Measurements from ENCODE around the gene RHBDF2.

Gene RHBDF2

GRCh38 chr17:76500747-76501017 is 541 bp downstream of the RHBDF2 start:
- no peak for DNase-seq (ENCODE audit: low read depth)

- no peak for DNase-seq (ENCODE audit: low read depth)
Observed at GRCh38 chr17:76500074-76500746, 1.0 kb downstream of the RHBDF2 start.

DNA sequence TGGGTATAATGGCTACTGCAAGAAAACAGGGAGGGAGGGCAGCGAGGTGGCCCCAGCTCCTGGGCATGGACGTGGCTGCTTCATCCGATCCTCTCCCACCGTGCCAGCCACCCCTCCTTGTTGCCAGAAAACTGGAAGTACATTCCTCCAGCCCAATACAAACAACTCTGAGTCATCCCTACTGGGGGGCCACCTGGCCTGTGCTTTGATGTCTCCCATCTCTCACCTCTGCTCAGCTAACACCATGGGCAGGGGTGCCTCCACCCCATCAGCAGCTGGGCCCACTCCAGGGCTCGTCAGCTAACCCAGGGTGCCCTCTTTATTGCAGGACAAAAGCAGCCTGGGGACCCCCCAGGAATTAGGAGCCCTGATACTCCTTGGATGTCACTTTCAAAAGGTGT is 2.0 kb downstream of the RHBDF2 start:
- no peak for DNase-seq (ENCODE audit: low read depth)

DNA sequence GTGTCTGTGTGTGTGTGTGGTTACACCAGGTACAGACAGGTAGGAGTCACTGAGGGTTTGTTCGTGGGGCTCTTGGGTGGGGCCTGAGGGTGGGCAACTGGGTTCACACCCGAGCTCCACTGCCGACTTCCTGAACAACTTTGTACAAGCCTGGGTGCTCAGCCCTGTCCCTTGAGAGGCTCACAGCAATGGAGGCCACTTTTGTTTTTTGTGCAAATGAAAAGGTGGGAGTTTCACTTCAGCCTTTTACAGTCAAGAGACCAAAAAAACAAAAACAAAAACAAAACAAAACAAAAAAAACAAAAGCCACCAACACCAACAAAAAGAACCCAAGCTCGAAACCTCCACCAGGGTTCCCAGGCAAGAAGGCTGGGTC is 2.4 kb downstream of the RHBDF2 start:
- DNase-seq (ENCODE audit: low read depth) = no peak

GRCh38 chr17:76497979-76498875 is 3.0 kb downstream of the RHBDF2 start:
- DNase-seq (ENCODE audit: low read depth) = no peak

- DNase-seq (ENCODE audit: low read depth) = no peak
Observed at GRCh38 chr17:76497699-76497978, 3.6 kb downstream of the RHBDF2 start.

DNA sequence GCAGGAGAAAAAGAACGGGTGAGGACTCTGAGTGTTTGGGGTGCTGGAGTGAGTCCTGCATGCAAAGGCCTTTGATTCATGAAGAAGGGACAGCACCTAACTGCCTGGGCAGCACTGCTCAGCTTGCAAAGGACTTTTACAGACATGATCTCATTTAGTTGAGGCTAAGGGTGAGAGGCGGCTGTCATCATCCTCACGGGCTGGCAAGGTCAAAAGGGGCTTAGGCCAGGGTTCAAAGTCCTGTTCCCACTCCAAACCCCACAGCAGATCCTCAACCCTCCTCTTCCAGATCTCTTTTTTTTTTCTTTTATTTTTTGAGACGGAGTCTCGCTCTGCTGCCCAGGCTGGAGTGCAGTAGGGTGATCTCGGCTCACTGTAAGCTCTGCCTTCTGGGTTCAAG is 4.8 kb downstream of the RHBDF2 start:
- no peak for DNase-seq (ENCODE audit: low read depth)

- no peak for DNase-seq (ENCODE audit: low read depth)
Observed at GRCh38 chr17:76495663-76496400, 5.4 kb downstream of the RHBDF2 start.

GRCh38 chr17:76493505-76494167 is 7.6 kb downstream of the RHBDF2 start:
- no peak for DNase-seq (ENCODE audit: low read depth)

GRCh38 chr17:76492989-76493501 is 8.2 kb downstream of the RHBDF2 start:
- no peak for DNase-seq (ENCODE audit: low read depth)

GRCh38 chr17:76492123-76492988 is 8.9 kb downstream of the RHBDF2 start:
- DNase-seq (ENCODE audit: low read depth) = no peak

GRCh38 chr17:76491271-76492122 is 9.7 kb downstream of the RHBDF2 start:
- no peak for DNase-seq (ENCODE audit: low read depth)

GRCh38 chr17:76490112-76490710 is 11.0 kb downstream of the RHBDF2 start:
- no peak for DNase-seq (ENCODE audit: low read depth)

DNA sequence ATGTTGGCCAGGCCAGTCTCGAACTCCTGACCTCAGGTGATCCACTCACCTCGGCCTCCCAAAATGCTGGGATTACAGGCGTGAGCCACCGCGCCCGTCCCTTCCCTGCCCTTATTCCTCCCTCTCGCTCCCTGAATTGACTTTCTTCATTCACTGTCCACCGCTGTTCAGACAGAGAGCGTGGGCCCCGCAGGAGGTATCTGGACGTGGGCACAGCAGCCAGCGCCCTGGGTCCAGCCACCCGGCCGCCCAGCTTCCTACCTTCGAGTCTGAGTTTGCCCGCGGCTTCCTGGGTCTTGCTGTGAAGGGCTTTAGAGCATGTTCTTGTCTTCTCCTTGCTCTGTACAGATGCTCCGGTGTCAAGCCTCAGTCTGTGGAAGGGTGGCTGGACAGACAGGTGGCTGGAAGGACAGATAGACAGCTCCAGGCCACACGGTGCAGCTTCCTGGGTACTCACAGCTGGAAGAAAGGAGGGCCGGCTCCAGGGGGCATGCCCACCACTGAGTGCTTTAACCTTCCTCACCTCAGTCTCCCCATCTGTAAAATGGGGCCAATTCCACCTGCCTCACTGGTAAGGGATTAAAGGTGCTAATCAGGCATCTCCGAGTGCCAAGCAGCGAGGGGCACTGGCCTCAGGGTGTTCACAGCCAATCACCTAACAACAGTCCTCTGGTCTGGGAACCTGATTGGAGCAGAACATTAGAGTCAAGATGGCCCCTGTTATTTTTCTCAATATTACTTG is 13.6 kb downstream of the RHBDF2 start:
- DNase-seq (ENCODE audit: low read depth) = no peak

DNA sequence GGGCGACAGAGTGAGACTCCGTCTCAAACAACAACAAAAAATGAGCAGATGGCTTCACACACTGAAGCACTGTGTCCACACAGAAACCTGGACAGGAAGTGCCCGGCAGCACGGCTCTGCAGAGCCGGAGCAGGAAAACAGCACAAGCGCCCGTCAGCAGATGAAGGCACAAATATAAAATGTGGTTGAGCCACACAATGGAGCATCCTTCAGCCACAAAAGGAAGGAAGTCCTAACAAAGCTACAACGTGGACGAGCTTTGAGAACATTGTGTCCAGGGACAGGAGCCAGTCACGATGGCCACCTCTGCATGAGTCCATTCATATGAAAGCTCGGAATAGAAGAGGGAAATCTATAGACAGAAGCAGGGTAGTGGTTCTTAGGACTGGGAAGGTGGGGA is 15.7 kb downstream of the RHBDF2 start:
- no peak for DNase-seq (ENCODE audit: low read depth)

DNA sequence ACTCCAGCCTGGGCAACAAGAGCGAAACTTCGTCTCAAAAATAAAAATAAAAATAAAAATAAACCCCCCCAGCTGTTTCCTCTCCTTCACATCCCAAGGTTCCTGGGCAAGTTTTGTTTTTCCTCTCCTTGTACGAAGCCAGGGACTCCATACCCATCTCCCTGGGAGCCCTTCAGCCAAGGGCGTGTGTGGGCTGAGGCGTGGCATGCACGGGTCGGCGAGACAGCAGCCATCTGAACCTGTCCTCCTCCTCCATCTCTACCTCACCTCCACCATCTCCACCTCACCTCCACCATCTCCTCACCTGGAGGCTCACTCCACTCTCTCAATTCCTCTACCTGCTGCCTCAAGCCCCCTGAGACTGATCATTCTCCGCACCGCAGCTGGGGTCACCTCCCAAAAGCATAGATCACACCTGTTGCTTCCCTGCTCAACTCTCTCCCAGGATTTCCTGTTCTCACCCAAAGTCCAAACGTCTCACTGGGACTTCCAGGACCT is 16.9 kb downstream of the RHBDF2 start:
- DNase-seq (ENCODE audit: low read depth) = no peak

DNA sequence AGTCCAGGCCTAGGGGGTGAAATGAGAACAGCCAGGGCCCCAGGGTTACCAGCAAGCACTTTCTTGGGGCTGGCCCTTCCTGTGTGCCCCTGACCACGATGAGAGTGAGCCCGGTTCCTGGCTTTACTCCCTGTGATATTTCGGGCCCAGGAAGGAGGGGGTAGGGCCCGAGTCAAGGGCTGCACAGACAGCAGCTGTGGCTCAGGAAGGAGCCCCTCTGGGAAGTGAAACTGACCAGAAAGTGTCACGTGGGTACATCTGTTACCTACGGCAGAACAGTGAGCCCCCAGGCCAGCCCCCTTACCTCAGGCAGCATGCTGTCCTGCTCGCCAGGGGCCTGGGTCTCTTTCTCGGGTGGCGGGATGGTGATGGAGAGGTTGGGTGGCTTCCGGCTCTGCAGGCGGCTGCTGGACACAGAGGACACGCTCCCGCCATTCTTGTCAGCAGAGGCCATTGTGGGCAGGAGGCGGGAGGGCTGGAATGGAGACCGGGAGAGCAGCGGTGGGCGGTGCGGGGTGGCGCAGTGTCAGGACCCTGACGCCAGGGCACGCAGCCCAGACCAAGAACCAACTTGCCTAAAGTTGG is 20.1 kb downstream of the RHBDF2 start:
- DNase-seq (ENCODE audit: low read depth) = no peak

DNA sequence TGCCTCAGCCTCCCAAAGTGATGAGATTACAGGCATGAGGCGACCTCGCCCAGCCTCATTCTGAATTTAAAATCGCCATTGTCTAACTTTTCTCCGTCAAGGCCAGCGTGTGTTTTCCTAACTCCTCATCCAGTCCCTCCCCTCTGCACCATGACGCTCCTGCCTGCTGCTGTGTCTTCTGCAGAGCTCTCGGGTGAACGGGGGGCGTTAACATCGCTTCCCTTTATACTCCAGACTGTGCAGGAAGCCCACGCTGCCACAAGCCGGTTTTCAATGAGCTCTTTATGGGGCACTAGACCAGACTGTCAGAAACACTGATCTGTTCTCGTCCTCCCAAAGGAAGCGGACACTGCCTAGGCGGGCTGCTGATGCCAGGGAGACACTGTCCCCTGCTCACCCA is 20.6 kb downstream of the RHBDF2 start:
- DNase-seq (ENCODE audit: low read depth) = no peak

- DNase-seq (ENCODE audit: low read depth) = no peak
Observed at GRCh38 chr17:76479515-76480060, 21.6 kb downstream of the RHBDF2 start.
